ENCODE data around the gene MRPL3. TPM values are rescaled to one million over a fixed set of nuclear protein-coding genes. Genes with fewer than 3 reads are reported as not detected.

MRPL3 gene
- total RNA-seq, 1 experiment from 2014 or later, result 162 TPM

GRCh38 chr3:131417751-131418150, 85.0 kb downstream of the MRPL3 start:
- peaks cover 52% of the 10 kb centered on the region for H3K9me3 Mint-ChIP-seq
- no peaks in the 10 kb centered on the region; the same call in none of the 2 replicates for H3K27me3 Mint-ChIP-seq (ENCODE audit: low read depth)
- no peaks in the 10 kb centered on the region; the same call in 1 of the 2 replicates for H3K4me1 Mint-ChIP-seq
- H3K27ac Mint-ChIP-seq, result no peak overlapping the region
- TF ChIP-seq ZNF671 (CRISPR knock-in tag; IDR thresholded peaks at IDR 0.05) (no peak), CREB1 (CRISPR knock-in tag; IDR thresholded peaks at IDR 0.05) (no peak), GRHL2 (CRISPR knock-in tag; IDR thresholded peaks at IDR 0.05; ENCODE audit: insufficient replicate concordance, severe bottlenecking) (no peak), ZNF138 (CRISPR knock-in tag; conservative IDR thresholded peaks at IDR 0.05) (no peak)
- ChIA-PET CTCF (no interaction called here), POLR2A (no interaction called here)
- ATAC-seq, result no peak
- H3K4me3 Mint-ChIP-seq, result no peak overlapping the region
- H3K36me3 Mint-ChIP-seq, result no peaks in the 10 kb centered on the region
- DNase-seq (ENCODE audit: low spot score), result no peak

Other genes with a start within 250 kb of the MRPL3 start
- 17.2 to 20.3 TPM (median 18.6 TPM) in 3 replicates for gene NUDT16, start 121.2 kb downstream of the MRPL3 start, total RNA-seq (2021)

All from WTC11 (cell line).